Erythroblast (primary cell): ENCODE data around the gene CNGA3.

Experiments used
- GATA1 ChIP-seq: IDR thresholded peaks from 2 replicates; pipeline ENCODE4 v1.6.1; 2011; ENCODE audit warnings: low read depth, mild to moderate bottlenecking, control low read depth, low read length, moderate library complexity
- POLR2A ChIP-seq: IDR thresholded peaks from 2 replicates; pipeline ENCODE4 v1.6.1; 2011; ENCODE audit warnings: mild to moderate bottlenecking, low read length

DNA sequence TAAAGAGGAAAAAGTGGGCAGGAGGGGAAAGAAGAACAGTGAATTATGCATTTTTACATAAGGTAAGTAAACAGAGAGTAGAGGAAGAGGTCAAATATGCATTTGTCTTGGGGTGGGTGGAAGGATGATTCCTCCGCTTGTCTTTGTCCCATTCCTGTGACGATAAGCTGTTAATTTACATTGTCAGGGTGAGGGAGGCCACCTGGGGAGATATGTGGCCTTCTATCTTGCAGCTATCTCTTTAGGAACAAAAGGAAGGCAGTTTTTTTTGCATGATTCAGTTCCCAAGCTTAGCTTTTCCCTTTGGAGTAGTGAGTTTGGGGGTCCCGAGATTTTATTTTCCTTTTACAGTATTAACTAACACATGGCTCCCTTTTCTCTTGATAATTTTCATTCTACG lies 96.2 kb downstream of the CNGA3 start:
- TF ChIP-seq POLR2A (no peak), GATA1 (no peak)
